Measurements from ENCODE around the gene FASN. TPM values are rescaled to one million over a fixed set of nuclear protein-coding genes. Genes with fewer than 3 reads are reported as not detected.

Gene FASN
- total and polyA plus RNA-seq, 2 experiments from 2014 or later: 12.7 to 38.2 TPM

DNA sequence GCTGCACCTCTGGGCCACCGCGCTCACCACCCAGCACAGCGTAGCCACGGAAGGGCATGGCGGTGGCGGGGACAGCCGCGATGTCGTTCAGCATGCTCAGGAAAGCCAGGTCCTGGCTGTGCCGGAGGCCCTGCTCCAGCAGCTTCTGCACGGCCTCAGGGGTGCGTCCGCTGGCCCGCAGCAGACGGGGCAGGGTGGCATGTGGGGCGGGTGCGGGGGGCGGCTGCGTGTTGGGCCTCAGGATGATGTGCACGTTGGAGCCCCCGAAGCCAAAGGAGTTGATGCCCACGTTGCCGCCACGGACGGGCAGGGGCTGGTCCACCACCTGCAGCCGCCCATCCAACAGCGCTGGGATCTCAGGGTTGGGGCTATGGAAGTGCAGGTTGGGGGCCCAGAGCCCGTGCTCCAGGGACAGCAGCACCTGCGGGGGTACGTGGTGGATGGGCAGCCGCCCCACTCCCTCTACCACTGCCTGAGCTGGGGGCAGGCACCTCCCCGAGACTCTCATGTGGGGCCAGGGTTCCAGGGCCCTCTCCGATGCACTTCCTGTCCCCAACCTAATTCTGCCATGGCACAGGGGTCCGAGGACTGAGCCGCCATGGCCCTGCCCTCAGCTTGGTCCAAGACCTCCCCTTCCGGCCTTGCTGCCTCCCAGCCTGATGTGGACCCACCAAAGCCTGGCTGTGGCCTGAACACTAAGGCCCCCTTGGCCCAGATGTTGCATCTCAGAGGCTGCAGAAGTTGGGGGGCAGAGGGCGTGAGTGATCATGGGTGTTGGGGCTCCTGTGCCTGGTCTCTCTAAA, 6.6 kb downstream of the FASN start:
- H3K9ac ChIP-seq: no peak overlapping the region
- no peak for DNase-seq
- no peaks in the 10 kb centered on the region for H3K9me3 ChIP-seq (ENCODE audit: low read depth)
- no peak for TF ChIP-seq EZH2phosphoT487 (IDR thresholded peaks at IDR 0.05; ENCODE audit: insufficient read depth, low read depth)
- TF ChIP-seq EZH2 (IDR thresholded peaks at IDR 0.05; ENCODE audit: insufficient read depth, poor library complexity, severe bottlenecking): no peak
- no peaks in the 10 kb centered on the region for H3K9me2 ChIP-seq (ENCODE audit: insufficient read depth)
- no peak overlapping the region for H3K27ac ChIP-seq
- no peaks in the 10 kb centered on the region for H4K20me1 ChIP-seq (ENCODE audit: insufficient read depth)
- H3F3A ChIP-seq (ENCODE audit: insufficient read depth): no peaks in the 10 kb centered on the region
- H3K27me3 ChIP-seq (replicated peaks; ENCODE audit: insufficient read depth): no peaks in the 10 kb centered on the region
- no peaks in the 10 kb centered on the region for H3K4me1 ChIP-seq (ENCODE audit: insufficient read depth)
- no peak overlapping the region for H3K4me2 ChIP-seq (ENCODE audit: unreplicated experiment)
- WGBS, 2 experiments (ENCODE audit: low coverage in 1 of 2, low lambda C conversion rate in 2 of 2, missing lambda C conversion rate in 2 of 2): 91 to 96% methylated on average over 28 to 36 of the region's 37 CpGs
- in situ Hi-C loops (cut with MboI): no loop called here
- no peak overlapping the region for H3K4me3 ChIP-seq
- H3K36me3 ChIP-seq (ENCODE audit: low read depth): peaks cover 10% of the 10 kb centered on the region; the same call in 1 of the 2 replicates
- H2AFZ ChIP-seq: no peak overlapping the region
- H3K79me2 ChIP-seq (ENCODE audit: insufficient read depth): peaks cover 15% of the 10 kb centered on the region

DNA sequence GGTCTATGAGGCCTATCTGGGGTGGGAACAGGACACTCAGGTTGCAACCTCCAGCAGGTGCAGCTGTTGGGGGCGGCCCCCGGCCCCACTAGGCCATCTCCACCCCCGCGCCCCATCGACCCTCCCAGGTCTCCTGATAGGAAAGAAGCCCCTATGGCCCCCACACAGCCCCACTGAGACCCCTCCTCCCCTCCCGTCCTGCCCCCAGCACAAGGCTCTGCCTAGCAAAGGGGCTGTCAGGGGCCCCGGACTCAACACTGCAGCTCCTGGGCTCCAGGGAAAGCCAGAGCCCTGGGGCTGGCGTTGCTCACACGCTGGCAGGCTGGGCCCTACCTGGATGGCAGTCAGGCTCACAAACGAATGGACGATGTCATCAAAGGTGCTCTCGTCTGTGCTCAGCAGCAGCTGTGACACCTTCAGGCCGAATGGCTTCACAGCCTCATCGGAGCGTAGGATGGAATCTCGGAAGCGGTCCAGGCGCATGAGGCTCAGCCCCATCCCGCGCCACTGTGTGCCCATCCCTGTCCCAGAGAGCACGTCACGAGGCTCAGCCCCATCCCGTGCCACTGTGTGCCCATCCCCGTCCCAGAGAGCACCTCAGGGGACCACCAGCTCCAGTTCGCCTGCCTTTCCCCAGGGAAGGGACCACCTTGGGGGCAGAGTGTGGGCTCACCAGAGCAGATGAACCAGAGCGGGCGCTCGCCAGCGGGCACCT, 7.3 kb downstream of the FASN start:
- no peaks in the 10 kb centered on the region for H4K20me1 ChIP-seq (ENCODE audit: insufficient read depth)
- H3K9me2 ChIP-seq (ENCODE audit: insufficient read depth): no peaks in the 10 kb centered on the region
- in situ Hi-C loops (cut with MboI): no loop called here
- peaks cover 10% of the 10 kb centered on the region; the same call in 1 of the 2 replicates for H3K36me3 ChIP-seq (ENCODE audit: low read depth)
- H3K4me1 ChIP-seq (ENCODE audit: insufficient read depth): no peaks in the 10 kb centered on the region
- H3K79me2 ChIP-seq (ENCODE audit: insufficient read depth): peaks cover 8% of the 10 kb centered on the region
- no peak for TF ChIP-seq EZH2phosphoT487 (IDR thresholded peaks at IDR 0.05; ENCODE audit: insufficient read depth, low read depth)
- TF ChIP-seq EZH2 (IDR thresholded peaks at IDR 0.05; ENCODE audit: insufficient read depth, poor library complexity, severe bottlenecking): no peak
- H3K4me3 ChIP-seq: no peak overlapping the region
- no peak for DNase-seq
- no peak overlapping the region for H3K9ac ChIP-seq
- no peaks in the 10 kb centered on the region for H3F3A ChIP-seq (ENCODE audit: insufficient read depth)
- no peak overlapping the region for H2AFZ ChIP-seq
- no peak overlapping the region for H3K4me2 ChIP-seq (ENCODE audit: unreplicated experiment)
- H3K9me3 ChIP-seq (ENCODE audit: low read depth): no peaks in the 10 kb centered on the region
- no peaks in the 10 kb centered on the region for H3K27me3 ChIP-seq (replicated peaks; ENCODE audit: insufficient read depth)
- H3K27ac ChIP-seq: no peak overlapping the region
- WGBS, 2 experiments (ENCODE audit: low coverage in 1 of 2, low lambda C conversion rate in 2 of 2, missing lambda C conversion rate in 2 of 2): 92 to 96% methylated on average over 21 to 29 of the region's 29 CpGs

DNA sequence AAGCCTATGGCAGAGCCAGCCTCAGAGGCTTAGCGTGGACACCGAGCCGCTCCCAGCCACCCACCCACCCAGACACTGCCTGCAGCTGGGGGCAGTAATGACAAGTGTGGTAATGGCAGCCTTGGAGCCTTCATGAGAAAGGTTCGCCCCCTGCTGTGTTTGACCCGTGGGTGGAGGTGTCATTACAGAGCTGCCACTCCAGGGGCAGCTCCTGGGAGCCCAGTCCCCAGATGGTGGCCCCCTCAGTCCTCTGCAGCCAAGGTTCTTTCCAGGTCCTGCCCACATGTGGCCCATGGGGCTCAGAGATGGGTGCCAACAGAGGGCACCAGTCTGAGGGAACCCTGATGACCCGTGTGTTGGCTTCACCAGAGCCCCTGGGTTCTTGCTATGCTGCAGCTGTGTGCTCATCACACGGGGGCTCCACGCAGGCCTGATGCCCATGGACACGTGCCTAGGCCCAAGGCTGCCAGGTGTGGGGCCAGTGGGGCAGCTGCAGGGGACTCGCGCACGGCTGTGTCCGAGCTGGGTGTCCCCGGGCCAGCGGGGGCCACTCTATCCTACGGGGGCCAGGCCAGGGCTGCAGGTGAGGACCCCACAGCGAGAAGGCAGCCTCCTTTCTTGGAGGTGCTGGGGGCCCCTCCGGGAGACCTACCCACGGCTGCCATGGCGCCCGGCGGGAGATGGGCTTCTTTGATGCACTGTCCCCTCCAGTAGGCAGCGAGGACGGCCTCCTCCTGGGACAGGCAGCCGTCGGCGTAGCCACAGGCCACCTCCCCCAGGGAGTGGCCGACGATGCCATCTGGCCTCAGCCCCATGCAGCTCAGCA, 8.1 kb downstream of the FASN start:
- Histone ChIP-seq H3K9me3 (ENCODE audit: low read depth) (no peaks in the 10 kb centered on the region), H3K4me3 (no peak overlapping the region), H3K4me2 (ENCODE audit: unreplicated experiment) (no peak overlapping the region), H3K9ac (no peak overlapping the region), H3K27ac (no peak overlapping the region), H3K27me3 (replicated peaks; ENCODE audit: insufficient read depth) (no peaks in the 10 kb centered on the region), H3K36me3 (ENCODE audit: low read depth) (peaks cover 10% of the 10 kb centered on the region; the same call in 1 of the 2 replicates), H3K9me2 (ENCODE audit: insufficient read depth) (no peaks in the 10 kb centered on the region), H3K4me1 (ENCODE audit: insufficient read depth) (no peaks in the 10 kb centered on the region), H2AFZ (no peak overlapping the region), H4K20me1 (ENCODE audit: insufficient read depth) (no peaks in the 10 kb centered on the region), H3F3A (ENCODE audit: insufficient read depth) (no peaks in the 10 kb centered on the region), H3K79me2 (ENCODE audit: insufficient read depth) (no peaks in the 10 kb centered on the region; the same call in 1 of the 2 replicates)
- 88 to 91% methylated on average over 22 to 25 of the region's 29 CpGs for WGBS, 2 experiments (ENCODE audit: low coverage in 1 of 2, low lambda C conversion rate in 2 of 2, missing lambda C conversion rate in 2 of 2)
- DNase-seq: no peak
- in situ Hi-C loops (cut with MboI): no loop called here
- no peak for TF ChIP-seq EZH2 (IDR thresholded peaks at IDR 0.05; ENCODE audit: insufficient read depth, poor library complexity, severe bottlenecking)
- no peak for TF ChIP-seq EZH2phosphoT487 (IDR thresholded peaks at IDR 0.05; ENCODE audit: insufficient read depth, low read depth)

Data from GM23248 (cell line).